Gastroesophageal sphincter (tissue), 4 donors: ENCODE results near the gene OPRL1. TPM values are rescaled to one million over a fixed set of nuclear protein-coding genes. Genes with fewer than 3 reads are reported as not detected.

Source experiments
- ATAC-seq: fragments of 150-250 bp; one replicate; pipeline ENCODE4 v1.9.1; 2016; ENCODE audit warnings: mild to moderate bottlenecking, moderate library complexity
- H3K27ac ChIP-seq, 4 donors: fragments of 200-600 bp; sonication (generic) in 3 of 4; 1 replicate in 3 of 4; 2 replicates in 1 of 4; pipeline ENCODE4 v1.5.1; 2016 to 2019
- H3K27me3 ChIP-seq: fragments of 200-600 bp; sonication (generic); one replicate; pipeline ENCODE4 v1.5.1; 2019
- H3K36me3 ChIP-seq, 2 donors: fragments of 200-600 bp; sonication (generic); one replicate each; pipeline ENCODE4 v1.5.1; 2019; ENCODE audit warnings: control low read depth in 1 of 2
- H3K4me1 ChIP-seq, 3 donors: fragments of 200-600 bp; sonication (generic); 1 replicate in 2 of 3; 2 replicates in 1 of 3; pipeline ENCODE4 v1.5.1; 2016 to 2019; ENCODE audit warnings: control low read depth in 2 of 3
- H3K4me3 ChIP-seq, 2 donors: fragments of 200-600 bp; sonication (generic); one replicate each; pipeline ENCODE4 v1.5.1; 2019; ENCODE audit warnings: mild to moderate bottlenecking in 1 of 2, moderate library complexity in 1 of 2
- H3K9me3 ChIP-seq, 3 donors: fragments of 200-600 bp; sonication (generic); one replicate each; pipeline ENCODE4 v1.5.1; 2017 to 2019; ENCODE audit warnings: control low read depth in 2 of 3
- CTCF ChIP-seq, 4 experiments: fragments of 200-600 bp in 2 of 4; fragments of 450-650 bp in 2 of 4; sonication (generic) in 1 of 4; IDR thresholded peaks; one replicate each; pipeline ENCODE4 v1.5.1; 2017 to 2019; ENCODE audit warnings: antibody characterized with exemption in 4 of 4, mild to moderate bottlenecking in 2 of 4, moderate library complexity in 2 of 4
- EP300 ChIP-seq: sonication (generic); formaldehyde crosslinking; IDR thresholded peaks from one replicate; pipeline ENCODE4 v1.6.1; 2017; ENCODE audit warnings: antibody characterized with exemption, mild to moderate bottlenecking
- POLR2A ChIP-seq, 2 donors: fragments of 450-650 bp; IDR thresholded peaks; one replicate each; pipeline ENCODE4 v1.6.1; 2017; ENCODE audit warnings: antibody characterized with exemption in 2 of 2, mild to moderate bottlenecking in 2 of 2, moderate library complexity in 1 of 2
- POLR2AphosphoS5 ChIP-seq: sonication (generic); formaldehyde crosslinking; IDR thresholded peaks from one replicate; pipeline ENCODE4 v1.6.1; 2017; ENCODE audit warnings: antibody characterized with exemption
- WGBS, 2 donors: methylation state at CpG; one replicate each; pipeline ENCODE4 v1.1.5; 2018; ENCODE audit warnings: low coverage in 1 of 2; 5-methylcytosine and 5-hydroxymethylcytosine counted together
- small RNA-seq, 4 donors: library from RNA; depleted of rRNA; stranded (forward); fragments of <200 nt; gene quantifications; one replicate each; pipeline ENCODE3, GENCODE V24; 2016
- total RNA-seq, 4 donors: library from RNA; depleted of rRNA; stranded (reverse); fragments of >200 nt; gene quantifications; one replicate each; pipeline ENCODE4 v1.1.0, GENCODE V29; 2016

OPRL1 gene
- total RNA-seq, 4 donors from 2014 or later: 0.50 to 1.1 (median 0.66) TPM

- peaks cover 0 to 10% (median 0%) of the 10 kb centered on the region in 3 donors for H3K9me3 ChIP-seq
- WGBS, 2 donors: 90% methylated on average over 13 to 23 of the region's 26 CpGs
- TF ChIP-seq EP300 (no peak), POLR2A (IDR thresholded peaks at IDR 0.05) (no peak), POLR2AphosphoS5 (no peak), CTCF (IDR thresholded peaks at IDR 0.05) (no peak)
- H3K27me3 ChIP-seq: peaks cover 58% of the 10 kb centered on the region
- H3K4me1 ChIP-seq: no peaks in the 10 kb centered on the region
- no peak for ATAC-seq
- H3K4me3 ChIP-seq: no peak overlapping the region
- H3K27ac ChIP-seq: no peak overlapping the region
- no peaks in the 10 kb centered on the region for H3K36me3 ChIP-seq
Observed at GRCh38 chr20:64149809-64150560, 70.1 kb downstream of the OPRL1 start.

Small RNA genes lying within 50 kb of the gene (small RNA-seq; reads per million reads assigned to genes)
- 0 reads per million in 4 donors for gene AL355803.1
- gene MIR6813: 0 reads per million in 4 donors

Other genes with a start within 250 kb of the OPRL1 start
- gene ZBTB46, start 248.8 kb upstream of the OPRL1 start, total RNA-seq: 10 to 100 TPM in 2 of 4 donors, 1 to 10 TPM in 2; 8.1 to 13.8 (median 10.2) TPM
- not detected for gene ABHD16B, start 218.6 kb upstream of the OPRL1 start, total RNA-seq
- 100 to 1,000 TPM; 136 to 157 (median 145) TPM for gene TPD52L2, start 214.8 kb upstream of the OPRL1 start, total RNA-seq
- gene DNAJC5, start 185.0 kb upstream of the OPRL1 start, total RNA-seq: 10 to 100 TPM; 44.7 to 70.6 (median 47.6) TPM
- 10 to 100 TPM; 19.8 to 27.7 (median 22.6) TPM for gene UCKL1, start 123.7 kb upstream of the OPRL1 start, total RNA-seq
- 10 to 100 TPM in 2 of 4 donors, 1 to 10 TPM in 2; 9.0 to 13.8 (median 10.0) TPM for gene ZNF512B, start 110.2 kb upstream of the OPRL1 start, total RNA-seq
- gene SAMD10, start 100.4 kb upstream of the OPRL1 start, total RNA-seq: 1 to 10 TPM in 2 of 4 donors, under 1 TPM in 2; 0.62 to 4.6 (median 1.9) TPM
- gene PRPF6, start 99.0 kb upstream of the OPRL1 start, total RNA-seq: 10 to 100 TPM; 53.7 to 73.0 (median 67.6) TPM
- 1 to 10 TPM in 1 of 4 donors, under 1 TPM in 2, not detected in 1; 0.40 to 1.6 (median 0.58) TPM for gene C20orf204, start 43.9 kb upstream of the OPRL1 start, total RNA-seq
- 10 to 100 TPM in 1 of 4 donors, 1 to 10 TPM in 3; 4.4 to 13.3 (median 7.1) TPM for gene SOX18, start 30.4 kb upstream of the OPRL1 start, total RNA-seq
- 10 to 100 TPM; 28.1 to 39.7 (median 33.6) TPM for gene TCEA2, start 16.9 kb upstream of the OPRL1 start, total RNA-seq
- gene RGS19, start 564 bp upstream of the OPRL1 start, total RNA-seq: 10 to 100 TPM in 2 of 4 donors, 1 to 10 TPM in 2; 3.4 to 16.0 (median 10.5) TPM
- gene LKAAEAR1, start 4.3 kb downstream of the OPRL1 start, total RNA-seq: under 1 TPM in 1 of 4 donors, not detected in 3; 0.81 TPM
- not detected for gene NPBWR2, start 27.5 kb downstream of the OPRL1 start, total RNA-seq
- gene MYT1, start 84.4 kb downstream of the OPRL1 start, total RNA-seq: under 1 TPM in 2 of 4 donors, not detected in 2; 0.04 to 0.27 TPM
- gene PCMTD2, start 175.7 kb downstream of the OPRL1 start, total RNA-seq: 10 to 100 TPM; 46.0 to 70.0 (median 48.1) TPM